Suppressor macrophage (primary cell): ENCODE results near the gene PSMD12.
"Not testable (repeated sequence)": the region's sequence is repeated elsewhere in the genome, so short reads cannot be mapped to it uniquely, and the experiment has no call there.

ENCODE experiments used
- DNase-seq, 4 experiments: peaks; one replicate each; pipeline ENCODE4 v3.0.0-alpha.2; 2020 to 2022

PSMD12 gene

DNA sequence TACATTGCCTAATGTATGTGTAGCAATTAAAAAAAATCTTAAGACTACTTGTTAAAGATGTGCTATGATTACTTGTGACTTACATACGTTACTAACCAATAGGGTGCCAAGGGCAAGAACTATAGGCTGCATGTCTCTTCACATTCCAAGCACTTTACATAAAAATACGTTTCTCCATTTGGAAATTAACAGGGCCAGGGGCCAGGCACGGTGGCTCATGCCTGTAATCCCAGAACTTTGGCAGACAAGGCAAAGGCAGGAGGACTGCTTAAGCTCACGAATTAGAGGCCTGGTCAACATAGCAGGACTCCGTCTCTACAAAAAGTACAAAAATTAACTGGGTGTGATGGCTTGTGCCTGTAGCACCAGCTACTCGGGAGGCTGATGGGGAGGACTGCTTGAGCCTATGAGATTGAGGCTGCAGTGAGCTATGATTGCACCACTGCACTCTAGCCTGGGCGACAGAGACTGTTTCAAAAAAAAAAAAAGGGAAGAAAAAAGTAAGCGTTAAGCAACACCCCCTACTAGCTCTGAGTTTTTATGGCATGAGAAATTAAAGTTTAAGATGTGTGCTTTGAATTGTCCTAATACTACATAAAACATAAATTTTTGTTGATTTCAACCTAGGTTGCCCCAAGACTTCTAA is 12.3 kb downstream of the PSMD12 start:
- DNase-seq, result peak; percentile 44 to 76 (median 72)

GRCh38 chr17:67353161-67353560 is 13.2 kb downstream of the PSMD12 start:
- DNase-seq, result peak in 1 of 4 experiments; percentile 11

GRCh38 chr17:67349420-67349819 is 17.0 kb downstream of the PSMD12 start:
- no peak for DNase-seq

DNA sequence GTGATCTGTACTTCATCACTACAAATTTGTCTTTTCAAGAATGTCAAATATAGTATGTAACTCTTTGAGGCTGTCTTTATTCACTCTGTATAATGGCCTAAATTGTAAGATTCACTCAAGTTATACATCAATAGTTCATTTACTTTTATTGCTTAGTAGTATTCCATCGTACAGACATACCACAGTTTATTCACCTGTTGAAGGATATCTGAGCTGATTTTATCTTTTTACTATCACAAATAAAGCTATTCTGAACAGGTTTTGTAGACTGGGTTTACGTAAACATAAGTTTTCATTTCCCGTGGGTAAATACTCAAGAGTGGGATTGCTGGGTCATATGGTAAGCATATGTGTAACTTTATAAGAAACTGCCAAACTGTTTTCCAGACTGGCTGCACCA is 18.6 kb downstream of the PSMD12 start:
- no peak for DNase-seq

- DNase-seq, result no peak
These were observed 23.1 kb downstream of the PSMD12 start for GRCh38 chr17:67343237-67343636.

GRCh38 chr17:67338353-67338752 is 28.0 kb downstream of the PSMD12 start:
- DNase-seq, result not testable (repeated sequence)

- no peak for DNase-seq
These were observed 29.5 kb downstream of the PSMD12 start for GRCh38 chr17:67336859-67337258.

- DNase-seq, result no peak
These were observed 31.0 kb downstream of the PSMD12 start for GRCh38 chr17:67335245-67335835.

DNA sequence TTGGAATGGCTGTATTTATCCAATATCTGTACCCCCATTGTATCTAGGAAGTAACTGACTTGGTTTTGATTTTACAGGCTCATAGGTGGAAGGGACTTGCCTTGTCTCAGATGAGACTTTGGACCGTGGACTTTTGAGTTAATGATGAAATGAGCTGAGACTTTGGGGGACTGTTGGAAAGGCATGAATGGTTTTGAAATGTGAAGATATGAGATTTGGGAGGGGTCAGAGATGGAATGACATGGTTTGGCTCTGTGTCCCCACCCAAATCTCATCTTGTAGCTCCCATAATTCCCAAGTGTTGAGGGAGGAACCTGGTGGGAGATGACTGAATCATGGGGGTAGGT is 34.2 kb downstream of the PSMD12 start:
- not testable (repeated sequence) for DNase-seq

GRCh38 chr17:67331381-67332161 is 34.8 kb downstream of the PSMD12 start:
- peak in 1 of 4 experiments; percentile 14 for DNase-seq

DNA sequence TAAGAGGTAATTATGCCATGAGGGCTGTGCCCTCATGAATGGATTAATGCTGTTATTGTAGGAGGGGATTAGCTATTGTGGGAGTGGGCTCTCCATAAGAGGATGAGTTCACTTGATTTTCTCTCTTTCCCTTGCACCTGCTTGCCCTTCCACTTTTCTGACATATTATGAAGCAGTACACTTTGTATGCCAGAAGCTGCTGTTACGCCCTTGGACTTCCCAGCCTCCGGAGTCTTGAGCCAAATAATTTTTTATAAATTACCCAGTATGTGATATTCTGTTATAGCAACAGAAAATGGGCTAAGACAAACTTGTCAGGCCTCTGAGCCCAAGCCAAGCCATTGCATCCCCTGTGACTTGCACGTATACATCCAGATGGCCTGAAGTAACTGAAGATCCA is 38.4 kb downstream of the PSMD12 start:
- DNase-seq, result no peak

DNA sequence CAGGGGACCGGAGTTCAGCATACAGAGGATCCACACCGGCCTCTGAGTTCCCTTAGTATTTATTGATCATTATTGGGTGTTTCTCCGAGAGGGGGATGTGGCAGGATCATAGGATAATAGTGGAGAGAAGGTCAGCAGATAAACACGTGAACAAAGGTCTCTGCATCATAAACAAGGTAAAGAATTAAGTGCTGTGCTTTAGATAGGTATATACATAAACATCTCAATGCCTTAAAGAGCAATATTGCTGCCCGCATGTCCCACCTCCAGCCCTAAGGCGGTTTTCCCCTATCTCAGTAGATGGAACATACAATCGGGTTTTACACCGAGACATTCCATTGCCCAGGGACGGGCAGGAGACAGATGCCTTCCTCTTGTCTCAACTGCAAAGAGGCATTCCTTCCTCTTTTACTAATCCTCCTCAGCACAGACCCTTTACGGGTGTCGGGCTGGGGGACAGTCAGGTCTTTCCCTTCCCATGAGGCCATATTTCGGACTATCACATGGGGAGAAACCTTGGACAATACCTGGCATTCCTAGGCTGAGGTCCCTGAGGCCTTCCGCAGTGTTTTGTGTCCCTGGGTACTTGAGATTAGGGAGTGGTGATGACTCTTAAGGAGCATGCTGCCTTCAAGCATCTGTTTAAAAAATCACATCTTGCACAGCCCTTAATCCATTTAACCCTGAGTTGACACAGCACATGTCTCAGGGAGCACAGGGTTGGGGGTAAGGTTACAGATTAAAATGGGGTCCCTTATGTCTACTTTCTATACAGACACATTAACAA is 39.2 kb downstream of the PSMD12 start:
- not testable (repeated sequence) for DNase-seq

GRCh38 chr17:67326440-67326839 is 39.9 kb downstream of the PSMD12 start:
- peak in 3 of 4 experiments; percentile 6 to 54 (median 14) for DNase-seq

DNA sequence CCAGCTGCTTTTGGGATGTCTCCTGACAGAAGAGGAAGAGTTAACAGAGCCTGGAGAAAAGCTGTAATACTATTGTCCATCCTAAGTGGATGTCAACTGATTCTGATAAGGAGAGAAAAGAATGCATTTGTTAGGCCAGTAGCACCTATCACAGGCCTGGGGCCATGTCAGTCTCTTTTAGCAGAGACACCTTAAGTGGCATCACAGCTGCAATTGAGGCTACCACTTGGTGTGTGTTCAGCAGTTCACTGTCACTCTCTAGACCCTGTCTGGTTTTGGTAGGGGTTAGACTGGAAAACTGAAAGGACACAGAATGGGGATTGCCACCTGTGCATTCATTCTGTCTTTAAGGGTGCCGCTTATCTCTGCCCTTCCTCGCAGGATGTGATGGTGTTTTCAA is 42.0 kb downstream of the PSMD12 start:
- no peak for DNase-seq

- DNase-seq, result no peak
These were observed 42.9 kb downstream of the PSMD12 start for GRCh38 chr17:67323445-67323844.

DNA sequence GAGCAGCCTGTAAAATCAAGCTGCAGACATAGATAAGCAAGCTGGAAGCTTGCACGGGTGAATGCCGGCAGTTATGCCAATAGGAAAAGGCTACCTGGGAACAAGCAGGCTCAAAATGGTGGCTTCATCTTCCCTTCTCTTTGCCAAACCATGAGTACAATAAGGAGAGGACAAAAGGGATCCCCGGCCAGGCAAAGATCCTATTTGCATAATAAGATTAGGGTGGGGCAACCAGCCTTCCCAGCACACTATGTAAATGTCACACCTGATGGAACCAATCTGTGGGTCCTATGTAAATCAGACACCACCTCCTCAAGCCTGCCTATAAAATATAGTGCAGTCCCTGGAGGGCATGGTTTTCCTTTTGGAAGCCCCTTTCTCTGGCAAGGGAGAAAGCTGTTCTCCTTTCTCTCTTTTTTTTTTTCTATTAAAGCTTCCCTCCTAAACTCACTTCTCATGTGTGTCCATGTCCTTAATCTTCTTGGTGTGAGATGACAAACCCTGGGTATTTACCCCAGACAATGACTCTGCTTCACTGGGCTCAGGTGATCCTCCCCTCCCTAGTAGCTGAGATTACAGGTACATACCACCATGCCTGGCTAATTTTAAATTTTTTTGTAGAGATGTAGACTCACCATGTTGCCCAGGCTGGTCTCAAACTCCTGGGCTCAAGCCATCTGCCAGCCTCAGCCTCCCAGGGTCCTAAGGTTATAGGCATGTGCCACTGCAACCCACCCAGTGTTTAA is 44.2 kb downstream of the PSMD12 start:
- no peak for DNase-seq

GRCh38 chr17:67321486-67321885 is 44.9 kb downstream of the PSMD12 start:
- DNase-seq, result not testable (repeated sequence)

- DNase-seq, result no peak
These were observed 49.6 kb downstream of the PSMD12 start for GRCh38 chr17:67316781-67317180.

GRCh38 chr17:67315865-67316264 is 50.5 kb downstream of the PSMD12 start:
- DNase-seq, result peak in 1 of 4 experiments; percentile 39

- peak; percentile 44 to 82 (median 69) for DNase-seq
These were observed 54.1 kb downstream of the PSMD12 start for GRCh38 chr17:67312265-67312664.

DNA sequence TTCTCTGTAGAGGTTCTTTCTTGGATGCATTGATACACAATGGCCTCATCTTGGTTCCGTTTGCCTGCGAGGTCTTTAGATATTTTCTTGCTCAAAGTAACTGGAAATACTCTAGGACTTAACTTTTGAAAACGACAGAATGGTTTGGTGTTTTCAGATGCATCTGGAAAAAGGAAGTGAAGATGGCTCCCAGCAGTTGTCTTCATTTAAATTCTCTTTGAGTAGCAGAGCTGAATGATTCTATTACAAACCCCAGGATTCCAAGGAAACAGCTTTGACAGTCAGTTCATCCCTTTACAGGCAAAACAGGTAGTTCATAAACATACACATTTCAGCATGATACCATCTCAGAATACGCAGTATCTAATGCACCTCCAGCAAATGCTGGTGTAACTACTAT is 54.8 kb downstream of the PSMD12 start:
- DNase-seq, result peak in 2 of 4 experiments; percentile 23 to 41

GRCh38 chr17:67310406-67310805 is 56.0 kb downstream of the PSMD12 start:
- DNase-seq, result no peak
